Measurements from ENCODE around the gene HLCS.

HLCS gene

GRCh38 chr21:36700971-36701755 lies 265.3 kb downstream of the HLCS start (continued):
- TF ChIP-seq, protein P1, sequence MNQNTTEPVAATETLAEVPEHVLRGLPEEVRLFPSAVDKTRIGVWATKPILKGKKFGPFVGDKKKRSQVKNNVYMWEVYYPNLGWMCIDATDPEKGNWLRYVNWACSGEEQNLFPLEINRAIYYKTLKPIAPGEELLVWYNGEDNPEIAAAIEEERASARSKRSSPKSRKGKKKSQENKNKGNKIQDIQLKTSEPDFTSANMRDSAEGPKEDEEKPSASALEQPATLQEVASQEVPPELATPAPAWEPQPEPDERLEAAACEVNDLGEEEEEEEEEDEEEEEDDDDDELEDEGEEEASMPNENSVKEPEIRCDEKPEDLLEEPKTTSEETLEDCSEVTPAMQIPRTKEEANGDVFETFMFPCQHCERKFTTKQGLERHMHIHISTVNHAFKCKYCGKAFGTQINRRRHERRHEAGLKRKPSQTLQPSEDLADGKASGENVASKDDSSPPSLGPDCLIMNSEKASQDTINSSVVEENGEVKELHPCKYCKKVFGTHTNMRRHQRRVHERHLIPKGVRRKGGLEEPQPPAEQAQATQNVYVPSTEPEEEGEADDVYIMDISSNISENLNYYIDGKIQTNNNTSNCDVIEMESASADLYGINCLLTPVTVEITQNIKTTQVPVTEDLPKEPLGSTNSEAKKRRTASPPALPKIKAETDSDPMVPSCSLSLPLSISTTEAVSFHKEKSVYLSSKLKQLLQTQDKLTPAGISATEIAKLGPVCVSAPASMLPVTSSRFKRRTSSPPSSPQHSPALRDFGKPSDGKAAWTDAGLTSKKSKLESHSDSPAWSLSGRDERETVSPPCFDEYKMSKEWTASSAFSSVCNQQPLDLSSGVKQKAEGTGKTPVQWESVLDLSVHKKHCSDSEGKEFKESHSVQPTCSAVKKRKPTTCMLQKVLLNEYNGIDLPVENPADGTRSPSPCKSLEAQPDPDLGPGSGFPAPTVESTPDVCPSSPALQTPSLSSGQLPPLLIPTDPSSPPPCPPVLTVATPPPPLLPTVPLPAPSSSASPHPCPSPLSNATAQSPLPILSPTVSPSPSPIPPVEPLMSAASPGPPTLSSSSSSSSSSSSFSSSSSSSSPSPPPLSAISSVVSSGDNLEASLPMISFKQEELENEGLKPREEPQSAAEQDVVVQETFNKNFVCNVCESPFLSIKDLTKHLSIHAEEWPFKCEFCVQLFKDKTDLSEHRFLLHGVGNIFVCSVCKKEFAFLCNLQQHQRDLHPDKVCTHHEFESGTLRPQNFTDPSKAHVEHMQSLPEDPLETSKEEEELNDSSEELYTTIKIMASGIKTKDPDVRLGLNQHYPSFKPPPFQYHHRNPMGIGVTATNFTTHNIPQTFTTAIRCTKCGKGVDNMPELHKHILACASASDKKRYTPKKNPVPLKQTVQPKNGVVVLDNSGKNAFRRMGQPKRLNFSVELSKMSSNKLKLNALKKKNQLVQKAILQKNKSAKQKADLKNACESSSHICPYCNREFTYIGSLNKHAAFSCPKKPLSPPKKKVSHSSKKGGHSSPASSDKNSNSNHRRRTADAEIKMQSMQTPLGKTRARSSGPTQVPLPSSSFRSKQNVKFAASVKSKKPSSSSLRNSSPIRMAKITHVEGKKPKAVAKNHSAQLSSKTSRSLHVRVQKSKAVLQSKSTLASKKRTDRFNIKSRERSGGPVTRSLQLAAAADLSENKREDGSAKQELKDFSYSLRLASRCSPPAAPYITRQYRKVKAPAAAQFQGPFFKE (tag by site-specific recombination; IDR thresholded peaks at IDR 0.05; ENCODE audit: borderline replicate concordance) = no peak
- TF ChIP-seq ZNF121 (tag by site-specific recombination; IDR thresholded peaks at IDR 0.05) (no peak), KLF17 (tag by site-specific recombination; IDR thresholded peaks at IDR 0.05) (no peak), ZNF747 (tag by site-specific recombination; IDR thresholded peaks at IDR 0.05) (no peak), ZNF221 (tag by site-specific recombination; IDR thresholded peaks at IDR 0.05; ENCODE audit: borderline replicate concordance) (no peak), ZNF785 (tag by site-specific recombination; IDR thresholded peaks at IDR 0.05) (no peak), ZBTB21 (tag by site-specific recombination; IDR thresholded peaks at IDR 0.05) (no peak), ZNF341 (tag by site-specific recombination; IDR thresholded peaks at IDR 0.05; ENCODE audit: low read depth) (no peak), IKZF3 (tag by site-specific recombination; IDR thresholded peaks at IDR 0.05) (no peak), ZNF664 (tag by site-specific recombination; IDR thresholded peaks at IDR 0.05) (no peak), KLF1 (tag by site-specific recombination; IDR thresholded peaks at IDR 0.05) (no peak), ZNF398 (tag by site-specific recombination; IDR thresholded peaks at IDR 0.05) (no peak), SETDB1 (IDR thresholded peaks at IDR 0.05; ENCODE audit: insufficient read length, low read length) (no peak), ZNF133 (tag by site-specific recombination; IDR thresholded peaks at IDR 0.05) (no peak), ZNF274 (IDR thresholded peaks at IDR 0.05; ENCODE audit: low read length) (no peak), ZNF274 (tag by site-specific recombination; IDR thresholded peaks at IDR 0.05; ENCODE audit: borderline replicate concordance) (no peak), ZNF610 (tag by site-specific recombination; IDR thresholded peaks at IDR 0.05; ENCODE audit: borderline replicate concordance) (no peak), ZFHX2 (tag by site-specific recombination; conservative IDR thresholded peaks at IDR 0.05) (no peak), ZBTB7A (tag by site-specific recombination; IDR thresholded peaks at IDR 0.05; ENCODE audit: low read depth) (0 out of 2 replicates have a peak, but pooled peaks have one; percentile 50), KLF9 (tag by site-specific recombination; IDR thresholded peaks at IDR 0.05; ENCODE audit: low read depth) (no peak; the same call in 1 of the 2 replicates)
- TF ChIP-seq, protein P2, sequence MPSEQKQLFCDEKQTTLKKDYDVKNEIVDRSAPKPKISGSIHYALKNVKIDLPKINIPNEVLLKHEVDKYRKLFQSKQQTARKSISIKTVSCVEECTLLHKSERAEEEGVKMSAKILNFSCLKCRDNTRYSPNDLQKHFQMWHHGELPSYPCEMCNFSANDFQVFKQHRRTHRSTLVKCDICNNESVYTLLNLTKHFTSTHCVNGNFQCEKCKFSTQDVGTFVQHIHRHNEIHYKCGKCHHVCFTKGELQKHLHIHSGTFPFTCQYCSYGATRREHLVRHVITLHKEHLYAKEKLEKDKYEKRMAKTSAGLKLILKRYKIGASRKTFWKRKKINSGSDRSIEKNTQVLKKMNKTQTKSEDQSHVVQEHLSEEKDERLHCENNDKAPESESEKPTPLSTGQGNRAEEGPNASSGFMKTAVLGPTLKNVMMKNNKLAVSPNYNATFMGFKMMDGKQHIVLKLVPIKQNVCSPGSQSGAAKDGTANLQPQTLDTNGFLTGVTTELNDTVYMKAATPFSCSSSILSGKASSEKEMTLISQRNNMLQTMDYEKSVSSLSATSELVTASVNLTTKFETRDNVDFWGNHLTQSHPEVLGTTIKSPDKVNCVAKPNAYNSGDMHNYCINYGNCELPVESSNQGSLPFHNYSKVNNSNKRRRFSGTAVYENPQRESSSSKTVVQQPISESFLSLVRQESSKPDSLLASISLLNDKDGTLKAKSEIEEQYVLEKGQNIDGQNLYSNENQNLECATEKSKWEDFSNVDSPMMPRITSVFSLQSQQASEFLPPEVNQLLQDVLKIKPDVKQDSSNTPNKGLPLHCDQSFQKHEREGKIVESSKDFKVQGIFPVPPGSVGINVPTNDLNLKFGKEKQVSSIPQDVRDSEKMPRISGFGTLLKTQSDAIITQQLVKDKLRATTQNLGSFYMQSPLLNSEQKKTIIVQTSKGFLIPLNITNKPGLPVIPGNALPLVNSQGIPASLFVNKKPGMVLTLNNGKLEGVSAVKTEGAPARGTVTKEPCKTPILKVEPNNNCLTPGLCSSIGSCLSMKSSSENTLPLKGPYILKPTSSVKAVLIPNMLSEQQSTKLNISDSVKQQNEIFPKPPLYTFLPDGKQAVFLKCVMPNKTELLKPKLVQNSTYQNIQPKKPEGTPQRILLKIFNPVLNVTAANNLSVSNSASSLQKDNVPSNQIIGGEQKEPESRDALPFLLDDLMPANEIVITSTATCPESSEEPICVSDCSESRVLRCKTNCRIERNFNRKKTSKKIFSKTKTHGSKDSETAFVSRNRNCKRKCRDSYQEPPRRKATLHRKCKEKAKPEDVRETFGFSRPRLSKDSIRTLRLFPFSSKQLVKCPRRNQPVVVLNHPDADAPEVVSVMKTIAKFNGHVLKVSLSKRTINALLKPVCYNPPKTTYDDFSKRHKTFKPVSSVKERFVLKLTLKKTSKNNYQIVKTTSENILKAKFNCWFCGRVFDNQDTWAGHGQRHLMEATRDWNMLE (tag by site-specific recombination; conservative IDR thresholded peaks at IDR 0.05; ENCODE audit: low read depth) = no peak
- TF ChIP-seq, protein P3, sequence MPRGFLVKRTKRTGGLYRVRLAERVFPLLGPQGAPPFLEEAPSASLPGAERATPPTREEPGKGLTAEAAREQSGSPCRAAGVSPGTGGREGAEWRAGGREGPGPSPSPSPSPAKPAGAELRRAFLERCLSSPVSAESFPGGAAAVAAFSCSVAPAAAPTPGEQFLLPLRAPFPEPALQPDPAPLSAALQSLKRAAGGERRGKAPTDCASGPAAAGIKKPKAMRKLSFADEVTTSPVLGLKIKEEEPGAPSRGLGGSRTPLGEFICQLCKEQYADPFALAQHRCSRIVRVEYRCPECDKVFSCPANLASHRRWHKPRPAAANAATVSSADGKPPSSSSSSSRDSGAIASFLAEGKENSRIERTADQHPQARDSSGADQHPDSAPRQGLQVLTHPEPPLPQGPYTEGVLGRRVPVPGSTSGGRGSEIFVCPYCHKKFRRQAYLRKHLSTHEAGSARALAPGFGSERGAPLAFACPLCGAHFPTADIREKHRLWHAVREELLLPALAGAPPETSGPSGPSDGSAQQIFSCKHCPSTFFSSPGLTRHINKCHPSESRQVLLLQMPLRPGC (tag by site-specific recombination; IDR thresholded peaks at IDR 0.05) = no peak
